PC-3 (cell line): Measurements from ENCODE around the gene ATG7.

Source experiments
- EZH2 ChIP-seq: fragments of 300-600 bp; sonication (generic); IDR thresholded peaks from one replicate; pipeline ENCODE4 v1.6.1; 2017; ENCODE audit warnings: antibody characterized with exemption, mild to moderate bottlenecking, low read length; ENCODE audit not compliant: unreplicated experiment
- EZH2phosphoT487 ChIP-seq: fragments of 300-600 bp; sonication (generic); IDR thresholded peaks from 2 replicates; pipeline ENCODE4 v1.6.1; 2018; ENCODE audit warnings: mild to moderate bottlenecking, antibody characterized with exemption, low read length, borderline replicate concordance
- TF ChIP-seq, protein P1 (sequence below): fragments of 300-600 bp; sonication (generic); conservative IDR thresholded peaks from 2 replicates; pipeline ENCODE4 v1.5.1; 2017; ENCODE audit warnings: antibody characterized with exemption, low read depth, mild to moderate bottlenecking, low read length

DNA sequence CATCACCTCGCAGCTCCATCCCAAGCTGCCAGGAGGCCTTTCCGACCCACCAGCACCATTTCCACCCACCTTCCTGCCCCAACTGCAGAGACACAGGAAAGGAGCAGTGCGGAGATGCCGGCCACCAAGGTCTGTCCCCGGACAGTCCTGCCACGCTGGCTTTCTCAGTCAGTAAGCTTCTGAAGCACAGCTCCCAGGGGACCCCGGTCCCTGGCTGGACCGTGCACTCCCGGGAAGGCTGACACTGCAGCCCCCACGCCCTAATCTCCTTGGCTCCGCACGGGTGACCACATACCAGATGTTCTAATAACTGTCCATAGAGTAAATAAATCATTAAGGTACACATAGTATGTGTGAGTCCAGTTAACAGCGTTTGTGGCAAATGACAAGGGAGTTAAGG, 298.1 kb downstream of the ATG7 start:
- TF ChIP-seq, protein P1, sequence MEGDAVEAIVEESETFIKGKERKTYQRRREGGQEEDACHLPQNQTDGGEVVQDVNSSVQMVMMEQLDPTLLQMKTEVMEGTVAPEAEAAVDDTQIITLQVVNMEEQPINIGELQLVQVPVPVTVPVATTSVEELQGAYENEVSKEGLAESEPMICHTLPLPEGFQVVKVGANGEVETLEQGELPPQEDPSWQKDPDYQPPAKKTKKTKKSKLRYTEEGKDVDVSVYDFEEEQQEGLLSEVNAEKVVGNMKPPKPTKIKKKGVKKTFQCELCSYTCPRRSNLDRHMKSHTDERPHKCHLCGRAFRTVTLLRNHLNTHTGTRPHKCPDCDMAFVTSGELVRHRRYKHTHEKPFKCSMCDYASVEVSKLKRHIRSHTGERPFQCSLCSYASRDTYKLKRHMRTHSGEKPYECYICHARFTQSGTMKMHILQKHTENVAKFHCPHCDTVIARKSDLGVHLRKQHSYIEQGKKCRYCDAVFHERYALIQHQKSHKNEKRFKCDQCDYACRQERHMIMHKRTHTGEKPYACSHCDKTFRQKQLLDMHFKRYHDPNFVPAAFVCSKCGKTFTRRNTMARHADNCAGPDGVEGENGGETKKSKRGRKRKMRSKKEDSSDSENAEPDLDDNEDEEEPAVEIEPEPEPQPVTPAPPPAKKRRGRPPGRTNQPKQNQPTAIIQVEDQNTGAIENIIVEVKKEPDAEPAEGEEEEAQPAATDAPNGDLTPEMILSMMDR, result no peak
- TF ChIP-seq EZH2phosphoT487 (no peak), EZH2 (no peak)
